DND-41 (cell line): Measurements from ENCODE around the gene SAMD13.

Source experiments
- ATAC-seq: fragments of 200-7000 bp; cut with Tn5 transposase; 3 replicates; pipeline ENCODE4 v1.9.1; 2021; ENCODE audit warnings: low read depth; ENCODE audit not compliant: insufficient read depth
- DNase-seq: peaks from one replicate; pipeline ENCODE4 v3.0.0-alpha.2; 2020
- H2AFZ ChIP-seq: 2 replicates; pipeline ENCODE4 v1.6.0; 2012; ENCODE audit warnings: low read depth, low read length
- H3K27ac ChIP-seq: 2 replicates; pipeline ENCODE4 v1.5.1; 2012; ENCODE audit warnings: low read length, inconsistent platforms
- H3K27me3 ChIP-seq: fragments of 200-600 bp; sonication (generic); 2 replicates; pipeline ENCODE4 v1.6.0; 2012; ENCODE audit warnings: low read length, mild to moderate bottlenecking, inconsistent platforms; ENCODE audit not compliant: insufficient read depth, poor library complexity
- H3K36me3 ChIP-seq: 2 replicates; pipeline ENCODE4 v1.5.1; 2012; ENCODE audit warnings: low read length, inconsistent platforms; ENCODE audit not compliant: insufficient read depth
- H3K4me1 ChIP-seq: 2 replicates; pipeline ENCODE4 v1.5.1; 2012; ENCODE audit warnings: mild to moderate bottlenecking, low read length; ENCODE audit not compliant: insufficient read depth
- H3K4me2 ChIP-seq: 2 replicates; pipeline ENCODE4 v1.6.0; 2012; ENCODE audit warnings: mild to moderate bottlenecking, moderate library complexity, low read length, inconsistent platforms; ENCODE audit not compliant: insufficient read depth
- H3K4me3 ChIP-seq, 2 experiments: fragments of 200-600 bp in 1 of 2; shearing (Covaris generic) in 1 of 2; 2 replicates each; pipeline ENCODE4 v1.5.1; 2012 to 2016; ENCODE audit warnings: inconsistent platforms in 2 of 2, low read length in 2 of 2, mild to moderate bottlenecking in 2 of 2, low read depth in 1 of 2, moderate library complexity in 1 of 2
- H3K79me2 ChIP-seq: 2 replicates; pipeline ENCODE4 v1.6.0; 2012; ENCODE audit warnings: low read length, inconsistent platforms; ENCODE audit not compliant: insufficient read depth
- H3K9ac ChIP-seq: 2 replicates; pipeline ENCODE4 v1.6.0; 2012; ENCODE audit warnings: low read depth, mild to moderate bottlenecking, inconsistent platforms, low read length, moderate library complexity
- H3K9me3 ChIP-seq: 2 replicates; pipeline ENCODE4 v1.5.1; 2012; ENCODE audit warnings: low read length, moderate library complexity, mild to moderate bottlenecking, inconsistent platforms; ENCODE audit not compliant: insufficient read depth, severe bottlenecking
- H4K20me1 ChIP-seq: 2 replicates; pipeline ENCODE4 v1.6.0; 2012; ENCODE audit warnings: low read length; ENCODE audit not compliant: insufficient read depth
- EZH2 ChIP-seq: IDR thresholded peaks from 3 replicates; pipeline ENCODE4 v1.6.1; 2012; ENCODE audit warnings: borderline replicate concordance, low read depth, mild to moderate bottlenecking, moderate library complexity, low read length, inconsistent platforms; ENCODE audit not compliant: severe bottlenecking
- TF ChIP-seq, protein P1 (sequence below): IDR thresholded peaks from 2 replicates; pipeline ENCODE4 v1.5.1; 2012; ENCODE audit warnings: borderline replicate concordance, low read length, moderate library complexity, mild to moderate bottlenecking; ENCODE audit not compliant: poor library complexity, severe bottlenecking; ENCODE audit errors: extremely low read depth

Gene SAMD13

GRCh38 chr1:84363019-84363418, 61.5 kb downstream of the SAMD13 start:
- no peaks in the 10 kb centered on the region for H3K79me2 ChIP-seq
- H3K4me1 ChIP-seq, result no peaks in the 10 kb centered on the region
- no peak overlapping the region for H3K4me3 ChIP-seq
- no peak overlapping the region for H2AFZ ChIP-seq
- no peak for TF ChIP-seq EZH2
- TF ChIP-seq, protein P1, sequence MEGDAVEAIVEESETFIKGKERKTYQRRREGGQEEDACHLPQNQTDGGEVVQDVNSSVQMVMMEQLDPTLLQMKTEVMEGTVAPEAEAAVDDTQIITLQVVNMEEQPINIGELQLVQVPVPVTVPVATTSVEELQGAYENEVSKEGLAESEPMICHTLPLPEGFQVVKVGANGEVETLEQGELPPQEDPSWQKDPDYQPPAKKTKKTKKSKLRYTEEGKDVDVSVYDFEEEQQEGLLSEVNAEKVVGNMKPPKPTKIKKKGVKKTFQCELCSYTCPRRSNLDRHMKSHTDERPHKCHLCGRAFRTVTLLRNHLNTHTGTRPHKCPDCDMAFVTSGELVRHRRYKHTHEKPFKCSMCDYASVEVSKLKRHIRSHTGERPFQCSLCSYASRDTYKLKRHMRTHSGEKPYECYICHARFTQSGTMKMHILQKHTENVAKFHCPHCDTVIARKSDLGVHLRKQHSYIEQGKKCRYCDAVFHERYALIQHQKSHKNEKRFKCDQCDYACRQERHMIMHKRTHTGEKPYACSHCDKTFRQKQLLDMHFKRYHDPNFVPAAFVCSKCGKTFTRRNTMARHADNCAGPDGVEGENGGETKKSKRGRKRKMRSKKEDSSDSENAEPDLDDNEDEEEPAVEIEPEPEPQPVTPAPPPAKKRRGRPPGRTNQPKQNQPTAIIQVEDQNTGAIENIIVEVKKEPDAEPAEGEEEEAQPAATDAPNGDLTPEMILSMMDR, result no peak
- H3K27ac ChIP-seq, result no peak overlapping the region
- H4K20me1 ChIP-seq, result no peaks in the 10 kb centered on the region
- ATAC-seq (no peak), DNase-seq (no peak)
- H3K36me3 ChIP-seq, result no peaks in the 10 kb centered on the region
- H3K9me3 ChIP-seq, result peaks cover 1% of the 10 kb centered on the region
- no peak overlapping the region for H3K9ac ChIP-seq
- H3K27me3 ChIP-seq, result no peaks in the 10 kb centered on the region
- H3K4me2 ChIP-seq, result no peak overlapping the region

DNA sequence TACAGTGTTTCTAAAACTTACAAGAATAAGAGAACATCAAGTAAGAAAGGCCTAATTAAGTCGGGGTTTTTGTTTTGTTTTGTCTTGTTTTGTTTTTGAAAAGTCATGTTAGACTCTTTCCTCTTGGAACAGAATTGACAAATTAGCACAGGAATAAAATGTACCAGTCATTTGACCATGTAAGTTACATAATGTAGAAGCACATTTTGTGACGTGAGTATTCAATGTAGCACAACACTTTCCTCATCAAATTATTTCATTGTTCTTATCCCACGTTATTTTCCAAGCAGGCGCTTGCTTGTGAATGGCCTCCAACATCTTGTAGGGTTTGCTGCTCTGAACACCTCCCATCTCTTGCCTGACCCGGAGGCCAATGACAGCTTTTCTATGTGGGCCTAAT, 62.1 kb downstream of the SAMD13 start:
- TF ChIP-seq, protein P1, result no peak
- TF ChIP-seq EZH2, result no peak

DNA sequence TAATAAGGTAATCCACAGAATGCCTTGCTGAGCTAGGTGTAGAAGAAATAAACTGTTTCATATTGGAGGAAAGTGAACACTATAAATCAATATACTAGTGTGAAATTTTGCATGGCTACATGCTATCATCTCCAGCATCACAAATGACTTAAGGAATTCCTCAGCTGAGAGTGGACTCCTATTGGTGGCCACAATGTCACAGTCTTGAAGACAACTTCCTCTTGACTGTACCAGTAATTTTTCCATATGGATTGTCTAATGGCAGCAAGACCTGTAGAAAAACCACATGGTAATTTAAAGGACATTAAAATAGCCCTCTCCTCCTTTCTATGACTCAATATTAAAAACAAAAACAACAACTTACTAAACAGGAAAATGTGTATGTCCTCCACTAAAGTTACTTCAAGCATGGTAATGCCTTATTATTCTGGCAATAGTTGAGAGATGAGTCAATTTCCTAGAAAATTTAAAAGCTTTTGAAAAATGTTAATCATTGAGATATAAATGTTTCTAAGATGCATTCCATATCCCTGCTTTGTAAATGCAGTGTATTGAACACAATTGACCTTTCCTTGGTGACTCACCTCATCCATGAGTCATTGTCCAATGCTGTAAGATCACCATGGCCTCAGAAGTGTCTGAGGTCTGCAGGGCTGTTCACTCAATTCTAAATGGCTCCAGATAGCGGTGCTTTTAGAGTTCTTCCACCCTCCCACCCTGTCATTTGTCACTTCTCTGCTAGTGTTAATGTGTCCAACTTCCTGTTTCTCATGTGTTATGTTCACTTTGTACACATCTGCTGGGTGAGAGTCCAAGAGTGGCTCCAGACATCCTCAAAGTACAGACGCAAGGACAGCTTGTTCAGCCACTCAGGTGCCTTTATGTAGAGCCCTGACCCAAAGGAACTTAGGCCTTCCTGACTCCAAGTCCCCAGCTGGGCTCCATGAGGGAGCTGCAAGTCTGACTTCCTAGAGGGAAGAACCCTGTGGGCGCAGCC, 64.0 kb downstream of the SAMD13 start:
- H3K4me2 ChIP-seq, result no peak overlapping the region
- ATAC-seq, result peak; percentile 53
- no peak for DNase-seq
- no peaks in the 10 kb centered on the region for H3K36me3 ChIP-seq
- no peaks in the 10 kb centered on the region for H3K27me3 ChIP-seq
- no peak overlapping the region for H3K4me3 ChIP-seq
- TF ChIP-seq, protein P1, result no peak
- TF ChIP-seq EZH2, result no peak
- H2AFZ ChIP-seq, result peak overlapping the region; percentile 35; the same call in 1 of the 2 replicates
- no peak overlapping the region for H3K9ac ChIP-seq
- no peaks in the 10 kb centered on the region for H4K20me1 ChIP-seq
- H3K27ac ChIP-seq, result no peak overlapping the region
- no peaks in the 10 kb centered on the region for H3K9me3 ChIP-seq
- H3K79me2 ChIP-seq, result no peaks in the 10 kb centered on the region
- H3K4me1 ChIP-seq, result no peaks in the 10 kb centered on the region

More for the DNA sequence above, 62.1 kb downstream of the SAMD13 start:
- H3K4me2 ChIP-seq, result no peak overlapping the region
- ATAC-seq, result no peak
- no peaks in the 10 kb centered on the region for H3K79me2 ChIP-seq
- H3K27me3 ChIP-seq, result no peaks in the 10 kb centered on the region
- no peaks in the 10 kb centered on the region for H4K20me1 ChIP-seq
- H3K9me3 ChIP-seq, result no peaks in the 10 kb centered on the region
- H3K4me1 ChIP-seq, result no peaks in the 10 kb centered on the region
- H3K4me3 ChIP-seq, result no peak overlapping the region
- no peak overlapping the region for H3K9ac ChIP-seq
- H2AFZ ChIP-seq, result no peak overlapping the region
- no peak for DNase-seq
- no peak overlapping the region for H3K27ac ChIP-seq
- H3K36me3 ChIP-seq, result no peaks in the 10 kb centered on the region
